Femur (tissue), 1 donor: ENCODE measurements around the gene FGF7.
"Not testable (repeated sequence)": the region's sequence is repeated elsewhere in the genome, so short reads cannot be mapped to it uniquely, and the experiment has no call there.

Source experiments
- DNase-seq: peaks from one replicate; pipeline ENCODE4 v3.0.0-alpha.2; 2017

FGF7 gene

GRCh38 chr15:49495993-49496753 lies 73.1 kb downstream of the FGF7 start:
- no peak for DNase-seq

GRCh38 chr15:49501586-49501985 lies 78.5 kb downstream of the FGF7 start:
- no peak for DNase-seq

- no peak for DNase-seq
Measured at GRCh38 chr15:49506341-49506740, 83.3 kb downstream of the FGF7 start.

GRCh38 chr15:49507261-49507660 lies 84.2 kb downstream of the FGF7 start:
- no peak for DNase-seq

GRCh38 chr15:49512739-49513138 lies 89.7 kb downstream of the FGF7 start:
- DNase-seq, result not testable (repeated sequence)

- DNase-seq, result no peak
Measured at GRCh38 chr15:49521802-49522201, 98.8 kb downstream of the FGF7 start.

GRCh38 chr15:49528289-49528688 lies 105.2 kb downstream of the FGF7 start:
- DNase-seq, result no peak

- DNase-seq, result no peak
Measured at GRCh38 chr15:49530092-49530491, 107.0 kb downstream of the FGF7 start.
